ENCODE measurements around the gene IL17B.

IL17B gene

GRCh38 chr5:149365418-149365817 is 13.7 kb downstream of the IL17B start:
- DNase-seq (ENCODE audit: low spot score in 2 of 2) (no peak), ATAC-seq (peak; percentile 71)
- Mint-ChIP-seq H3K4me1 (peaks cover 15% of the 10 kb centered on the region), H3K36me3 (no peaks in the 10 kb centered on the region), H3K9me3 (no peaks in the 10 kb centered on the region), H3K4me3 (no peak overlapping the region), H3K27ac (peak overlapping the region; percentile 53)

- Mint-ChIP-seq H3K4me1 (peaks cover 22% of the 10 kb centered on the region), H3K36me3 (no peaks in the 10 kb centered on the region), H3K4me3 (no peak overlapping the region), H3K27ac (peak overlapping the region; percentile 53), H3K9me3 (no peaks in the 10 kb centered on the region)
- ATAC-seq (no peak), DNase-seq (ENCODE audit: low spot score in 2 of 2) (no peak)
Measured at GRCh38 chr5:149364719-149365118, 14.4 kb downstream of the IL17B start.

GRCh38 chr5:149363936-149364335 is 15.2 kb downstream of the IL17B start:
- Mint-ChIP-seq H3K4me3 (no peak overlapping the region), H3K36me3 (no peaks in the 10 kb centered on the region), H3K4me1 (peaks cover 29% of the 10 kb centered on the region), H3K9me3 (no peaks in the 10 kb centered on the region), H3K27ac (no peak overlapping the region)
- no peak for DNase-seq (ENCODE audit: low spot score in 2 of 2)
- no peak for ATAC-seq

GRCh38 chr5:149363358-149363757 is 15.7 kb downstream of the IL17B start:
- H3K4me3 Mint-ChIP-seq: no peak overlapping the region
- H3K4me1 Mint-ChIP-seq: peaks cover 34% of the 10 kb centered on the region
- H3K27ac Mint-ChIP-seq: no peak overlapping the region
- ATAC-seq (no peak), DNase-seq (ENCODE audit: low spot score in 2 of 2) (no peak)
- no peaks in the 10 kb centered on the region for H3K9me3 Mint-ChIP-seq
- peaks cover 2% of the 10 kb centered on the region for H3K36me3 Mint-ChIP-seq

GRCh38 chr5:149362541-149362940 is 16.6 kb downstream of the IL17B start:
- ATAC-seq: no peak
- Mint-ChIP-seq H3K4me3 (no peak overlapping the region), H3K4me1 (peaks cover 34% of the 10 kb centered on the region), H3K27ac (peak overlapping the region; percentile 32), H3K9me3 (no peaks in the 10 kb centered on the region), H3K36me3 (peaks cover 6% of the 10 kb centered on the region)
- DNase-seq (ENCODE audit: low spot score in 2 of 2): no peak

- Mint-ChIP-seq H3K4me1 (peaks cover 48% of the 10 kb centered on the region), H3K9me3 (no peaks in the 10 kb centered on the region), H3K4me3 (no peak overlapping the region), H3K27ac (peak overlapping the region; percentile 90), H3K36me3 (peaks cover 16% of the 10 kb centered on the region)
- no peak for ATAC-seq
- DNase-seq (ENCODE audit: low spot score in 2 of 2): no peak
Measured at GRCh38 chr5:149360272-149360671, 18.8 kb downstream of the IL17B start.

GRCh38 chr5:149358868-149359495 is 20.1 kb downstream of the IL17B start:
- H3K27ac Mint-ChIP-seq: peak overlapping the region; percentile 90
- no peaks in the 10 kb centered on the region for H3K9me3 Mint-ChIP-seq
- peak overlapping the region; percentile 91 for H3K4me3 Mint-ChIP-seq
- DNase-seq (ENCODE audit: low spot score in 2 of 2): no peak
- peaks cover 29% of the 10 kb centered on the region for H3K36me3 Mint-ChIP-seq
- peaks cover 59% of the 10 kb centered on the region for H3K4me1 Mint-ChIP-seq
- ATAC-seq: no peak

GRCh38 chr5:149358294-149358651 is 20.8 kb downstream of the IL17B start:
- H3K4me3 Mint-ChIP-seq: peak overlapping the region; percentile 91
- peak overlapping the region; percentile 90 for H3K27ac Mint-ChIP-seq
- H3K9me3 Mint-ChIP-seq: no peaks in the 10 kb centered on the region
- peak; percentile 29 for ATAC-seq
- DNase-seq (ENCODE audit: low spot score in 2 of 2): no peak
- peaks cover 61% of the 10 kb centered on the region for H3K4me1 Mint-ChIP-seq
- H3K36me3 Mint-ChIP-seq: peaks cover 36% of the 10 kb centered on the region

GRCh38 chr5:149357370-149358293 is 21.5 kb downstream of the IL17B start, which contains the start of gene PCYOX1L:
Gene PCYOX1L, plus strand, starts transcription at chr5:149358046. Its CDS starts 23 bp downstream, at chr5:149358069.
- Mint-ChIP-seq H3K9me3 (no peaks in the 10 kb centered on the region), H3K4me3 (peak within 1 kb of the TSS; percentile 91), H3K36me3 (peaks cover 42% of the 10 kb centered on the region), H3K4me1 (peaks cover 62% of the 10 kb centered on the region), H3K27ac (peak within 1 kb of the TSS; percentile 90)
- ATAC-seq (peak; percentile 96), DNase-seq (ENCODE audit: low spot score in 2 of 2) (peak; percentile 78 to 99)

- peak; percentile 49 for ATAC-seq
- Mint-ChIP-seq H3K4me1 (peaks cover 72% of the 10 kb centered on the region), H3K9me3 (no peaks in the 10 kb centered on the region), H3K4me3 (peak overlapping the region; percentile 91), H3K36me3 (peaks cover 55% of the 10 kb centered on the region), H3K27ac (peak overlapping the region; percentile 90)
- peak in 1 of 2 donors; percentile 57 for DNase-seq (ENCODE audit: low spot score in 2 of 2)
Measured at GRCh38 chr5:149356391-149356790, 22.7 kb downstream of the IL17B start.

- Mint-ChIP-seq H3K36me3 (peaks cover 62% of the 10 kb centered on the region), H3K9me3 (no peaks in the 10 kb centered on the region), H3K27ac (peak overlapping the region; percentile 90), H3K4me3 (peak overlapping the region; percentile 91), H3K4me1 (peaks cover 77% of the 10 kb centered on the region)
- ATAC-seq (peak; percentile 50), DNase-seq (ENCODE audit: low spot score in 2 of 2) (no peak)
Measured at GRCh38 chr5:149355688-149356087, 23.4 kb downstream of the IL17B start.

GRCh38 chr5:149353911-149354310 is 25.2 kb downstream of the IL17B start:
- no peaks in the 10 kb centered on the region for H3K9me3 Mint-ChIP-seq
- DNase-seq (ENCODE audit: low spot score in 2 of 2): no peak
- no peak overlapping the region for H3K27ac Mint-ChIP-seq
- H3K4me3 Mint-ChIP-seq: no peak overlapping the region
- H3K4me1 Mint-ChIP-seq: peaks cover 75% of the 10 kb centered on the region
- peaks cover 79% of the 10 kb centered on the region for H3K36me3 Mint-ChIP-seq
- ATAC-seq: no peak

GRCh38 chr5:149352169-149352568 is 26.9 kb downstream of the IL17B start:
- no peak for DNase-seq (ENCODE audit: low spot score in 2 of 2)
- Mint-ChIP-seq H3K9me3 (no peaks in the 10 kb centered on the region), H3K4me1 (peaks cover 82% of the 10 kb centered on the region), H3K36me3 (peaks cover 89% of the 10 kb centered on the region), H3K4me3 (no peak overlapping the region), H3K27ac (peak overlapping the region; percentile 32)
- ATAC-seq: no peak

GRCh38 chr5:149349382-149349781 is 29.7 kb downstream of the IL17B start:
- DNase-seq (ENCODE audit: low spot score in 2 of 2) (no peak), ATAC-seq (no peak)
- H3K4me3 Mint-ChIP-seq: no peak overlapping the region
- H3K4me1 Mint-ChIP-seq: peaks cover 68% of the 10 kb centered on the region
- H3K27ac Mint-ChIP-seq: peak overlapping the region; percentile 23
- no peaks in the 10 kb centered on the region for H3K9me3 Mint-ChIP-seq
- H3K36me3 Mint-ChIP-seq: peaks cover 92% of the 10 kb centered on the region

GRCh38 chr5:149348518-149348917 is 30.6 kb downstream of the IL17B start:
- ATAC-seq (peak; percentile 38), DNase-seq (ENCODE audit: low spot score in 2 of 2) (no peak)
- H3K27ac Mint-ChIP-seq: peak overlapping the region; percentile 67
- H3K9me3 Mint-ChIP-seq: no peaks in the 10 kb centered on the region
- peaks cover 69% of the 10 kb centered on the region for H3K4me1 Mint-ChIP-seq
- peak overlapping the region; percentile 91 for H3K4me3 Mint-ChIP-seq
- peaks cover 84% of the 10 kb centered on the region for H3K36me3 Mint-ChIP-seq

- Mint-ChIP-seq H3K9me3 (no peaks in the 10 kb centered on the region), H3K4me1 (peaks cover 53% of the 10 kb centered on the region), H3K27ac (peak overlapping the region; percentile 96), H3K4me3 (peak overlapping the region; percentile 91), H3K36me3 (peaks cover 57% of the 10 kb centered on the region)
- ATAC-seq: peak; percentile 2
- peak in 1 of 2 donors; percentile 69 for DNase-seq (ENCODE audit: low spot score in 2 of 2)
Measured at GRCh38 chr5:149345892-149346222, 33.2 kb downstream of the IL17B start.
